ENCODE results near the gene PRKAG1. TPM values are rescaled to one million over a fixed set of nuclear protein-coding genes. Genes with fewer than 3 reads are reported as not detected.
A peak's percentile ranks its signal among the peaks of the same experiment; 100 is the strongest.

Gene PRKAG1
- total and polyA plus RNA-seq, 12 donors, result 60.1 to 141 (median 82.3) TPM

- Histone ChIP-seq H3K9me3 (replicated peaks in 1 of 3) (no peaks in the 10 kb centered on the region), H3K27ac (no peak overlapping the region), H3K4me1 (replicated peaks in 1 of 2) (peaks cover 37 to 39% of the 10 kb centered on the region in 2 donors), H3K4me3 (no peak overlapping the region), H3K36me3 (replicated peaks in 1 of 2) (peaks cover 0 to 52% of the 10 kb centered on the region in 2 donors), H3K27me3 (no peaks in the 10 kb centered on the region)
- no peak for DNase-seq
- WGBS, 4 donors, result 58 to 83% (median 74%) methylated on average over 4 of the region's 4 CpGs
- intact Hi-C loops (cut with DNase I), result loop anchor here in 1 of 2 donors (5.0 kb wide), 1 partner anchor 33 kb away; no protein-coding TSS in a partner anchor
- TF ChIP-seq CTCF (IDR thresholded peaks at IDR 0.05) (no peak), POLR2A (IDR thresholded peaks at IDR 0.05) (no peak)
Measured at GRCh38 chr12:49055092-49055491, 36.5 kb upstream of the PRKAG1 start.

- Histone ChIP-seq H3K27ac (no peak overlapping the region), H3K27me3 (no peaks in the 10 kb centered on the region), H3K4me3 (no peak overlapping the region), H3K9me3 (replicated peaks in 1 of 3) (no peaks in the 10 kb centered on the region), H3K36me3 (replicated peaks in 1 of 2) (peaks cover 0 to 57% of the 10 kb centered on the region in 2 donors), H3K4me1 (replicated peaks in 1 of 2) (peaks cover 37 to 39% of the 10 kb centered on the region in 2 donors)
- TF ChIP-seq CTCF (IDR thresholded peaks at IDR 0.05) (no peak), POLR2A (IDR thresholded peaks at IDR 0.05) (no peak)
- DNase-seq, result peak in 1 of 7 donors; percentile 12
- 86 to 92% (median 91%) methylated on average over 9 to 10 of the region's 10 CpGs for WGBS, 4 donors
- intact Hi-C loops (cut with DNase I), result no loop called here
Measured at GRCh38 chr12:49054524-49054923, 35.9 kb upstream of the PRKAG1 start.

- Histone ChIP-seq H3K36me3 (replicated peaks in 1 of 2) (peaks cover 0 to 61% of the 10 kb centered on the region in 2 donors), H3K4me3 (no peak overlapping the region), H3K4me1 (replicated peaks in 1 of 2) (peaks cover 37 to 39% of the 10 kb centered on the region in 2 donors), H3K27me3 (no peaks in the 10 kb centered on the region), H3K27ac (no peak overlapping the region), H3K9me3 (replicated peaks in 1 of 3) (no peaks in the 10 kb centered on the region)
- TF ChIP-seq CTCF (IDR thresholded peaks at IDR 0.05) (no peak), POLR2A (IDR thresholded peaks at IDR 0.05) (no peak)
- intact Hi-C loops (cut with DNase I), result no loop called here
- WGBS, 4 donors, result 69 to 90% (median 87%) methylated on average over 3 to 5 of the region's 5 CpGs
- DNase-seq, result peak in 1 of 7 donors; percentile 11
Measured at GRCh38 chr12:49054096-49054495, 35.5 kb upstream of the PRKAG1 start.

- TF ChIP-seq CTCF (IDR thresholded peaks at IDR 0.05) (no peak), POLR2A (IDR thresholded peaks at IDR 0.05) (no peak)
- intact Hi-C loops (cut with DNase I), result no loop called here
- peak in 1 of 7 donors; percentile 31 for DNase-seq
Measured at GRCh38 chr12:49052451-49053208, 34.1 kb upstream of the PRKAG1 start.

More at GRCh38 chr12:49052451-49053208, 34.1 kb upstream of the PRKAG1 start:
- Histone ChIP-seq H3K36me3 (replicated peaks in 1 of 2) (peaks cover 0 to 76% of the 10 kb centered on the region in 2 donors), H3K4me3 (no peak overlapping the region), H3K4me1 (replicated peaks in 1 of 2) (peaks cover 25 to 27% of the 10 kb centered on the region in 2 donors), H3K9me3 (replicated peaks in 1 of 3) (no peaks in the 10 kb centered on the region), H3K27ac (no peak overlapping the region), H3K27me3 (no peaks in the 10 kb centered on the region)
- 85 to 89% (median 87%) methylated on average over 10 to 16 of the region's 16 CpGs for WGBS, 4 donors

Data from adrenal gland (tissue), 12 donors.